SK-N-SH (cell line): Measurements from ENCODE around the gene SPSB4. TPM values are rescaled to one million over a fixed set of nuclear protein-coding genes. Genes with fewer than 3 reads are reported as not detected.

ENCODE experiments used
- CTCF ChIA-PET: fragments of 300-600, 350-600 bp; formaldehyde crosslinking; extraction: SDS; loops from one replicate; lab custom pipeline; 2021; lab: Yijun Ruan, JAX
- POLR2A ChIA-PET: fragments of 350-600 bp; sonication (Branson Sonifier 250); formaldehyde crosslinking; extraction: SDS; loops from one replicate; lab custom pipeline; 2020; ENCODE audit warnings: antibody characterized with exemption, inconsistent platforms; lab: Yijun Ruan, JAX
- DNase-seq: peaks from one replicate; pipeline ENCODE4 v3.0.0; 2012
- H2AFZ ChIP-seq: fragments of 200-600 bp; sonication (generic); 2 replicates; pipeline ENCODE4 v1.8.1; 2016; ENCODE audit warnings: antibody characterized with exemption, mild to moderate bottlenecking, low read depth
- H3F3A ChIP-seq: fragments of 200-600 bp; sonication (generic); replicated peaks from 2 replicates; pipeline ENCODE3; 2016; ENCODE audit warnings: antibody characterized with exemption, mild to moderate bottlenecking; ENCODE audit not compliant: insufficient read depth
- H3K27ac ChIP-seq, 2 experiments: fragments of 200-500 bp in 1 of 2; fragments of 200-600 bp in 1 of 2; sonication (Bioruptor generic) in 1 of 2; sonication (generic), shearing (Covaris generic) in 1 of 2; 2 replicates each; pipeline versions ENCODE4 v1.5.1 to v1.6.1; 2014 to 2016; ENCODE audit warnings: low read depth in 2 of 2, inconsistent platforms in 1 of 2, low read length in 1 of 2, mild to moderate bottlenecking in 1 of 2, mixed read lengths in 1 of 2
- H3K27me3 ChIP-seq: fragments of 200-600 bp; sonication (generic), shearing (Covaris generic); 2 replicates; pipeline ENCODE4 v1.6.1; 2016; ENCODE audit warnings: mixed run types; ENCODE audit not compliant: insufficient read depth
- H3K36me3 ChIP-seq, 2 experiments: fragments of 200-500 bp in 1 of 2; fragments of 200-600 bp in 1 of 2; sonication (Bioruptor generic) in 1 of 2; sonication (generic) in 1 of 2; replicated peaks in 1 of 2; 2 replicates each; pipeline versions ENCODE3 to v1.5.1; 2014 to 2016; ENCODE audit warnings: low read length in 1 of 2, mild to moderate bottlenecking in 1 of 2; ENCODE audit not compliant: insufficient read depth in 2 of 2, control insufficient read depth in 1 of 2
- H3K4me1 ChIP-seq, 2 experiments: fragments of 200-500 bp in 1 of 2; fragments of 200-600 bp in 1 of 2; sonication (Bioruptor generic) in 1 of 2; sonication (generic), shearing (Covaris generic) in 1 of 2; 2 replicates each; pipeline versions ENCODE4 v1.5.1 to v1.6.1; 2014 to 2016; ENCODE audit warnings: low read depth in 1 of 2, low read length in 1 of 2, mixed run types in 1 of 2; ENCODE audit not compliant: insufficient read depth in 2 of 2, control insufficient read depth in 1 of 2
- H3K4me2 ChIP-seq: fragments of 200-600 bp; sonication (generic), shearing (Covaris generic); 2 replicates; pipeline ENCODE4 v1.6.1; 2017; ENCODE audit warnings: mixed run types
- H3K4me3 ChIP-seq, 2 experiments: fragments of 200-500 bp in 1 of 2; fragments of 200-600 bp in 1 of 2; sonication (Bioruptor generic) in 1 of 2; sonication (generic), shearing (Covaris generic) in 1 of 2; 2 replicates each; pipeline versions ENCODE4 v1.5.1 to v1.8.1; 2014 to 2016; ENCODE audit warnings: low read depth in 2 of 2, inconsistent platforms in 1 of 2, low read length in 1 of 2, mild to moderate bottlenecking in 1 of 2, mixed read lengths in 1 of 2, moderate library complexity in 1 of 2
- H3K79me2 ChIP-seq: fragments of 200-600 bp; sonication (generic); 2 replicates; pipeline ENCODE4 v1.8.1; 2017; ENCODE audit warnings: mild to moderate bottlenecking; ENCODE audit not compliant: insufficient read depth
- H3K9ac ChIP-seq: fragments of 200-600 bp; sonication (generic); 2 replicates; pipeline ENCODE4 v1.6.1; 2017; ENCODE audit warnings: mixed run types
- H3K9me2 ChIP-seq: fragments of 200-600 bp; sonication (generic); 2 replicates; pipeline ENCODE4 v1.6.1; 2017; ENCODE audit warnings: mixed run types
- H3K9me3 ChIP-seq: fragments of 200-600 bp; sonication (generic); 2 replicates; pipeline ENCODE4 v1.6.1; 2017; ENCODE audit warnings: mixed run types, mild to moderate bottlenecking, moderate library complexity
- H4K20me1 ChIP-seq: fragments of 200-600 bp; sonication (generic); 2 replicates; pipeline ENCODE4 v1.6.1; 2017; ENCODE audit warnings: mild to moderate bottlenecking, mixed run types; ENCODE audit not compliant: insufficient read depth
- EZH2phosphoT487 ChIP-seq: fragments of 200-600 bp; sonication (generic); IDR thresholded peaks from 2 replicates; pipeline ENCODE4 v1.6.1; 2017; ENCODE audit warnings: low read depth, mixed run types, mild to moderate bottlenecking, antibody characterized with exemption, moderate library complexity, borderline replicate concordance
- FOXJ3 ChIP-seq: sonication (generic); formaldehyde crosslinking; IDR thresholded peaks from 2 replicates; pipeline ENCODE4 v1.5.1; 2020; ENCODE audit warnings: mild to moderate bottlenecking, missing genetic modification reagents
- GABPA ChIP-seq: IDR thresholded peaks from 2 replicates; pipeline ENCODE4 v1.4.0; 2012; ENCODE audit warnings: low read depth, mild to moderate bottlenecking
- JUND ChIP-seq: IDR thresholded peaks from 2 replicates; pipeline ENCODE4 v1.4.0; 2012
- NRF1 ChIP-seq: IDR thresholded peaks from 2 replicates; pipeline ENCODE4 v1.6.1; 2012; ENCODE audit warnings: low read depth, mild to moderate bottlenecking, low read length
- RAD21 ChIP-seq: IDR thresholded peaks from 2 replicates; pipeline ENCODE4 v1.6.1; 2012; ENCODE audit warnings: mild to moderate bottlenecking, low read length
- RCOR1 ChIP-seq: fragments of 150-350 bp; IDR thresholded peaks from 2 replicates; pipeline ENCODE4 v1.6.1; 2017; ENCODE audit warnings: antibody characterized with exemption, low read length
- REST ChIP-seq: IDR thresholded peaks from 2 replicates; pipeline ENCODE4 v1.6.1; 2012; ENCODE audit warnings: mild to moderate bottlenecking, low read depth, low read length, moderate library complexity
- RXRA ChIP-seq: IDR thresholded peaks from 2 replicates; pipeline ENCODE4 v1.4.0; 2012; ENCODE audit warnings: low read depth, mild to moderate bottlenecking, borderline replicate concordance
- TAF1 ChIP-seq: IDR thresholded peaks from 2 replicates; pipeline ENCODE4 v1.6.1; 2012; ENCODE audit warnings: low read depth, mild to moderate bottlenecking, low read length, moderate library complexity, borderline replicate concordance
- TCF12 ChIP-seq: IDR thresholded peaks from 2 replicates; pipeline ENCODE4 v1.4.0; 2012
- YY1 ChIP-seq: IDR thresholded peaks from 2 replicates; pipeline ENCODE4 v1.4.0; 2012; ENCODE audit warnings: low read depth, mild to moderate bottlenecking
- WGBS: methylation state at CpG from one replicate; pipeline ENCODE4 v1.1.6; 2017; ENCODE audit warnings: low lambda C conversion rate; 5-methylcytosine and 5-hydroxymethylcytosine counted together
- polyA plus RNA-seq, 3 experiments: library from polyadenylated mRNA; depleted of rRNA; stranded (reverse); fragments of >200 nt; gene quantifications; 2 replicates each; pipeline ENCODE4 v1.2.3, GENCODE V29; 2012
- TF ChIP-seq, protein P1 (sequence below): fragments of 150-350 bp; IDR thresholded peaks from 2 replicates; pipeline ENCODE4 v1.6.1; 2017; ENCODE audit warnings: antibody characterized with exemption, low read length, low read depth, borderline replicate concordance

SPSB4 gene
- polyA plus RNA-seq, 1 of the 3 experiments (the other 2 are of a cell fraction): 0.10 TPM

DNA sequence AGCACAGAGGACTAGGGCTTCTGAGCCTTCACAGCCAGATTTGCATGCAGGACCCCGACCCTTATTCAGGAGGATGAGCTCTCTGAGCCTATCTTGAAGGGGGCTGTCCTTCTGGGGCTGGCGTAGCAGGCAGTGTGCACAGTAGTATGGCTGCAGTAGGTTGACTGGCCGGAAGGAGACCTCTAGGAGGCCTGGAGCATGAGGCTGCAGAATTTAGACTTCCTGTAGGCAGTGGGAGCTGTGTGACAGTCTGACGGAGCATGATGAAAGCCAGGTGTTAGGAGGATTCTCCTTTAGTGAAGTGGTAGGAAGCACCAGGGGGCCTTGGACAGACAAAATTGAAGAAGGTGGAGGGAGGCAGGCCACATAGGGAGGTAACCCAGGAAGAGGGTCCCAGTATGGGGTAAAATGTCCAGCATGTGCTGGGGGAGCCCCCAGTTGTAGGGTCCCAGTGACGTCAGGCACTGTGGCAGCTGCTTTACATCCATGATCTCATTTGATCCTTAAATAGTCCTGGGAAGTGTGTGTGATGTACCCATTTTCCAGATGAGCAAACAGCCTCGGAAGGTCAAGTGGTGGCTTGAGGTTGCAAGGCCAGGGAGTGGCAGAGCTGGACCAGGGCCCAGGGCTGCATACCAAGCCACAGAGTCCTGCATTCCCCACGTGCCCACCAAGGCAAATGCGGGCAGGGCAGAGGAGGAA, 36.1 kb downstream of the SPSB4 start:
- Histone ChIP-seq H3K79me2 (no peaks in the 10 kb centered on the region), H3K9me3 (no peaks in the 10 kb centered on the region), H3K27ac (no peak overlapping the region; a peak in 1 of 4 replicates), H4K20me1 (no peaks in the 10 kb centered on the region), H2AFZ (no peak overlapping the region), H3K4me3 (no peak overlapping the region), H3K27me3 (no peaks in the 10 kb centered on the region), H3K36me3 (no peaks in the 10 kb centered on the region), H3K4me2 (no peak overlapping the region), H3K9ac (no peak overlapping the region), H3K9me2 (no peaks in the 10 kb centered on the region), H3K4me1 (peaks cover 0 to 69% of the 10 kb centered on the region in 2 experiments; a peak in 2 of 4 replicates), H3F3A (no peaks in the 10 kb centered on the region)
- TF ChIP-seq JUND (no peak), RCOR1 (no peak), RAD21 (no peak), FOXJ3 (CRISPR knock-in tag) (no peak), REST (no peak), EZH2phosphoT487 (no peak), RXRA (no peak), TCF12 (no peak), YY1 (no peak), TAF1 (no peak), GABPA (no peak)
- TF ChIP-seq, protein P1, sequence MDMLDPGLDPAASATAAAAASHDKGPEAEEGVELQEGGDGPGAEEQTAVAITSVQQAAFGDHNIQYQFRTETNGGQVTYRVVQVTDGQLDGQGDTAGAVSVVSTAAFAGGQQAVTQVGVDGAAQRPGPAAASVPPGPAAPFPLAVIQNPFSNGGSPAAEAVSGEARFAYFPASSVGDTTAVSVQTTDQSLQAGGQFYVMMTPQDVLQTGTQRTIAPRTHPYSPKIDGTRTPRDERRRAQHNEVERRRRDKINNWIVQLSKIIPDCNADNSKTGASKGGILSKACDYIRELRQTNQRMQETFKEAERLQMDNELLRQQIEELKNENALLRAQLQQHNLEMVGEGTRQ: no peak
- 60% methylated on average over 8 of the region's 8 CpGs for WGBS
- ChIA-PET CTCF (interaction anchor here (0.9 to 3.4 kb wide), 8 partner anchors 8 to 105 kb away, joined by 3 to 14 read pairs (median 4); partner anchors contain the start of gene SPSB4), POLR2A (no interaction called here)
- DNase-seq: no peak

GRCh38 chr3:141087778-141088130, 36.6 kb downstream of the SPSB4 start:
- Histone ChIP-seq H3K27ac (no peak overlapping the region), H3K27me3 (no peaks in the 10 kb centered on the region), H3K4me1 (peaks cover 0 to 73% of the 10 kb centered on the region in 2 experiments; a peak in 2 of 4 replicates), H4K20me1 (no peaks in the 10 kb centered on the region), H3K79me2 (no peaks in the 10 kb centered on the region), H3K9me3 (no peaks in the 10 kb centered on the region), H3K9me2 (no peaks in the 10 kb centered on the region), H3F3A (no peaks in the 10 kb centered on the region), H3K4me2 (no peak overlapping the region), H3K4me3 (no peak overlapping the region), H3K9ac (no peak overlapping the region), H2AFZ (no peak overlapping the region), H3K36me3 (no peaks in the 10 kb centered on the region)
- WGBS: 57% methylated on average over 6 of the region's 6 CpGs
- TF ChIP-seq NRF1: no peak
- TF ChIP-seq YY1: no peak
- CTCF ChIA-PET: interaction anchor here (0.9 to 2.6 kb wide), 4 partner anchors 16 to 75 kb away, joined by 3 to 14 read pairs (median 6); partner anchors contain the start of gene SPSB4
- no peak for DNase-seq
- POLR2A ChIA-PET: no interaction called here
